HG03064 (cell line): ENCODE data around the gene PNKD.
A peak's percentile ranks its signal among the peaks of the same experiment; 100 is the strongest.

ENCODE experiments used
- ATAC-seq: cut with Tn5 transposase; IDR thresholded peaks from one replicate; pipeline ENCODE4 v1.9.1; 2021; ENCODE audit warnings: low read depth; ENCODE audit not compliant: unreplicated experiment

The PNKD gene

GRCh38 chr2:218256612-218257350 is 13.5 kb upstream of the PNKD start:
- no peak for ATAC-seq

GRCh38 chr2:218257390-218257981 is 12.8 kb upstream of the PNKD start:
- peak; percentile 66 for ATAC-seq

GRCh38 chr2:218259099-218259961 is 11.0 kb upstream of the PNKD start:
- ATAC-seq = no peak

- no peak for ATAC-seq
These were observed 10.2 kb upstream of the PNKD start for GRCh38 chr2:218260166-218260565.

- ATAC-seq = no peak
These were observed 9.4 kb upstream of the PNKD start, which contains the start of gene GPBAR1 for GRCh38 chr2:218260742-218261422. TSS of gene GPBAR1 (plus strand) at chr2:218261015. CDS start at chr2:218262725, 1,710 bp downstream.

GRCh38 chr2:218261423-218262236 is 8.7 kb upstream of the PNKD start:
- no peak for ATAC-seq

GRCh38 chr2:218262237-218262600 is 8.1 kb upstream of the PNKD start:
- no peak for ATAC-seq

GRCh38 chr2:218262631-218263586 is 7.4 kb upstream of the PNKD start:
- no peak for ATAC-seq

GRCh38 chr2:218263817-218264641 is 6.3 kb upstream of the PNKD start:
- ATAC-seq = no peak

GRCh38 chr2:218264773-218265561 is 5.4 kb upstream of the PNKD start:
- ATAC-seq = no peak

- ATAC-seq = no peak
These were observed 4.7 kb upstream of the PNKD start for GRCh38 chr2:218265626-218266025.

- no peak for ATAC-seq
These were observed 3.9 kb upstream of the PNKD start for GRCh38 chr2:218266316-218266979.

GRCh38 chr2:218267259-218267658 is 3.1 kb upstream of the PNKD start:
- ATAC-seq = no peak

- no peak for ATAC-seq
These were observed 585 bp downstream of the PNKD start for GRCh38 chr2:218270721-218271486.

GRCh38 chr2:218271487-218271797 is 1.1 kb downstream of the PNKD start:
- no peak for ATAC-seq

- no peak for ATAC-seq
These were observed 1.7 kb downstream of the PNKD start for GRCh38 chr2:218271865-218272530.
